ENCODE data around the gene SRSF2.

SRSF2 gene

GRCh38 chr17:76686538-76687297, 50.4 kb downstream of the SRSF2 start:
- in situ Hi-C loops (cut with HindIII; ENCODE audit: low sequenced_read_pairs), result no loop called here

DNA sequence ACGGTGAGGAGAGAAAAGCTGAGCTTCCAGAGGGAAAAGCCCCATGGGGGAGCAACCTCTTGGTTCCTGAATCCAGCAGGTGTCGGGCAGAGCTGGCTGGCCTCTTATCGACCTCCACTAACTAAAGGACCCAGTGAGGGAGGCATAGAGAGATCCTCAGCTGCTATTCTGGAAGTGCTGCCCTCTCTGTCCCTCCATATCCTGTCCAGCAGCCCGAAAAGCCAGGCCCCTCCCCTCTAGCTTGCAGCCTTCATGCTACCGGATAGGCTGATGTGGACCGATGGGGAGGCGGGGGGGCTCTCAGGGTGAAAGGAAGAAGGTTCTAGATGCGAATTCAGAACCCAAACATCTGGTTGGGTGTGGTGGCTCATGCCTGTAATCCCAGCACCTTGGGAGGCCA, 51.3 kb downstream of the SRSF2 start:
- in situ Hi-C loops (cut with HindIII; ENCODE audit: low sequenced_read_pairs), result no loop called here

DNA sequence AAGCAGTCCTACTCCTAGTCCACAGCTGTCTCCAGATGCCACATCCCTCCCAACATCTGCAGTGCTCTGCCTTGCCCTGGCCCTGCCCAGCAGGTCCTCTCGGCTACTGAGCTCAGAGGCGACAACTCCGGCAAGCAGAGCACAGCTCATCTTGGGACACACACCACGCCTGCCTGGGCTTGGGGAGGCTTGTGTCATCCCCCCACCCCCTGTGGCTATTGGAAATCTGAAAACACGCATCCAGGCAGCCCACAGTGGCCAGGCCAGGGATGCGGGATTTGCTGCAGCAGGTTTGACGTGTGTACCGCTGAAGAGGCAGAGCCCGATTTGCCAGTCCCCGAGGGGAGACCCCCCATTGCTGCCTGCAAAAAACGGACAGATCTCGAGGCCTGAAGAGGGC, 51.8 kb downstream of the SRSF2 start:
- in situ Hi-C loops (cut with HindIII; ENCODE audit: low sequenced_read_pairs), result no loop called here

DNA sequence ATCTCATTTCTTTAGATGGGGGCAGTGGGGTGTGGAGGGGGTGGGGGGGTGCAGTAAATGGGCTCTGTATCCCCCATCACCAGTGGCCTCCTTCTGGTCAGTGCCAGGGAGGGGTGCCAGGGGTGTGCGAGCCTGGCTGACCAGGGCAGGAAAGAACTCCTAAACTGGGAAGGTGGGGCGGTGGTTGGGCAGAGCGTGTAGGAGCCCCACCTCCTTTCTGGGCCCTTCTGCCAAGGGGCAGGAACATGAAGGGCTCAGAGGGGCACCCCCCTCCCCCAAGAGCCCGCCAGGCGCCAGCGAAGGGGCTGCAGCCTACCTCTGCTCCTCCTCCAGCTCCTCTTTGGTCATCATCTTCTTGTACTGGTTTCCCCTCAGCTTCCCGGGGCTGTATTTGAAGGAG, 52.4 kb downstream of the SRSF2 start:
- in situ Hi-C loops (cut with HindIII; ENCODE audit: low sequenced_read_pairs), result no loop called here
